ENCODE measurements around the gene ETFBKMT.
"Not testable (repeated sequence)": the region's sequence is repeated elsewhere in the genome, so short reads cannot be mapped to it uniquely, and the experiment has no call there.

The ETFBKMT gene

DNA sequence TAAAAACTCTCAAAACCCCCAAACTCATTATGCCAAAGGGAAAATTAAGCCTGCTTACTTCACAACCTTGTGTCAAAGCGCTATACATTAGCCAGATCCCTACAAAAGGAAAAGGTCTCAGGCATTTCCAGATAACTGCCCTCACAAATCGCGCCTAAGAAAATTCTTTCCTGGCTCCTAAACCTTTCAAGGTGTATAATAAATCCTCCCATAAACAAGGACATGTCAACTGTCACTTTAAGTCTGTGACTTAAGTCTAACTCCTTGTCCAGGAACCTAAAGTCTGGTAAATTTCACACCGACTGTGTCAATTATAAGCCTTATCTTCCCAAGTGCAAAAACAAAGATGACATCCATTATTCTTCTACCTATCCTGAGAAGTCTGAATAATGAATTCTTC is 4.3 kb upstream of the ETFBKMT start:
- no peak for FAIRE-seq

DNA sequence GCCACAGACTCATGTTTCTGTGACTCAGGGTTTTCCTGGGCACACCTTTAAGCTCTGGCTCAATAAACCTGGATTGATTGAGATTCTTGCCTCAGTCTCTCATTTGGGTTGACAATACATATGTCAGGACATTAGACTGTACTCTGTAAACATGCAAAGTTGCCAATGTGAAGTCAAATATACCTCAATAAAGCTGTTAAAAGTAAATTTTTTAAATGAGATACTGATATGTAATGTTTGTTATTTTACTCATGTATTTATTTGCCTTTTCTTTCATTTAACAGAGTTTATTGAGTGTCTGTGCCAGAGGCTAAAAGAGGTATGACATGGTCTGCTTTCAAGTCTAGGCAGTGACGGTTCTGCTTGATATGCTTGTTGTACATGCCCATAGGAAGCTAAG is 3.7 kb upstream of the ETFBKMT start:
- DNase-seq (ENCODE audit: insufficient read length, low spot score) = no peak
- no peak for FAIRE-seq

More for the DNA sequence above, 4.3 kb upstream of the ETFBKMT start:
- DNase-seq (ENCODE audit: insufficient read length, low spot score) = no peak

DNA sequence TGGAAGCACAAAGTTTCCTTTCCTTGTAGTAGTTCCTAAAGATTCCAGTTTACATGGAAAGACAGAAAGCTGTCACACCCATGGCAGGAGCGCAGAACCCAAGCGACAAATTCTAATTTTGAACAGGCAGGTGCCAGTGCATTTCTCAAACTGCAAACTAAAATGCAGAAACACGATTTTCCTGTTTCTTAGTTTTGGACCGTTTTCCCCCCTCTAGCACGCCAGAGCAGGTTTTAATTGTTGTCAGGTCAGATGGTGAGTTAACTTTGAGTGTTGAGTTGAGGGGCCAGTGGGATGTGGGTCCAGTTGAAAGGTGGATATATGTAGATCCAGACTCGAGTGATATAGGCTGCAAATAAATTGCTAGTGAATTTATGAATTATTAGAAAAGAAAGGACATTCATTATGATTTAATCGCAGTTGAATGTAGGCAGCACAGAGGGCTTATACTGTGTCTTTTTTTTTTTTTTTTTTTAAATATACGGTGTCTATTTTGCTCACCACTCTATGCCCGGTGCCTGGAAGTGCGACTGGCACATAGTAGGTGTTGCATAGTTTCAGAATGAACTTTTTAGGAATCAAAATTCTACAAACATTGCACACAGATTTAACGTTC is 909 bp upstream of the ETFBKMT start:
- no peak for DNase-seq (ENCODE audit: insufficient read length, low spot score)
- FAIRE-seq = no peak

DNA sequence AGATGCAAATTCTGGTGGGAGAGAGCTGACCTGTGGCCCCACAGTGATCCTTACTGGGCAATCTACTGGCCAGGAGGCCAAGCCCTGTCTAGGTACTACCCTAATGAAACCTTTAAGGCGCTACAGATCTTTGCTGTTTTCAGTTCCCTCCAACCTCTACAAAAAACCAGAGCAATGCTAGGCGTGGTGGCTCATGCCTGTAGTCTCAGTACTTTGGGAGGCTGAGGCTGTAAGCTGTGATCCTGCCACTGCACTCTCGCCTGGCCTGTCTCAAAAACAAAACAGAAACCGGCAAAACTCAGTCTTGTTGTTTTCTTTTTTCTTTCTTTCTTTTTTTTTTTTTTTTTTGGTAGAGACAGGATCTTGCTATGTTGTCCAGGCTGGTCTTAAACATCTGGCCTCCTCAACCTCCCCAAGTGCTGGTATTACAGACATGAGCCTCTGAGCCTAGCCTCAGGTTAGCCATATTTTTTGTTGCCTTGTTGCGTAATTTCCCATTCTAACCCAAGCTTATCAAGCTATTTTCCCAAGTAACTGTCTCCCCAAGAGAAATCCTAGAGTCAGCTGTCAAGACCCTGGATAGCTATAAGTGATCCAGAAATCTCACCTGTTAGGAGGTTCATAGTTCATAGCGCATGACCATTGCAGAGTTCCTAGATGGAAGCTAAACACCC is 2.8 kb downstream of the ETFBKMT start:
- DNase-seq (ENCODE audit: insufficient read length, low spot score) (no peak), FAIRE-seq (no peak)

DNA sequence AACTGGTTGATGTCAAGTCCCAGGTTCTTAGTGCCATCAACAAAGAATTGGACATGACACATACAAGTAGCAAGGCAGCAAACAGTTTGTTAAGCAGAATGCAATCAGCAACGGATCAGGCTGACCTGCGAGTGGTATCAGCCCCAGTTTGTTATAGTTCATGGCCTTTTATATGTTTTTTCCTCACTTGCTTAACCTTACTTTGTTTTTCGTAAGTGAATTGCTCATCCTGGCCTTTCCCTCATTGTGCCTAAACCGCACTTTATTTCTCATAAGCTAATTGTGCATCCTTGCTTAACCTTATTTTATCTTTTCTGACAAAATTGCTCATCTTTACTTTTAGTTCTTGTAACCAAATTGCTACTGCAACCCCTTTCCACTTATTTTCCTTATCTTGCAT is 4.1 kb downstream of the ETFBKMT start:
- FAIRE-seq = no peak
- DNase-seq (ENCODE audit: insufficient read length, low spot score) = no peak

DNA sequence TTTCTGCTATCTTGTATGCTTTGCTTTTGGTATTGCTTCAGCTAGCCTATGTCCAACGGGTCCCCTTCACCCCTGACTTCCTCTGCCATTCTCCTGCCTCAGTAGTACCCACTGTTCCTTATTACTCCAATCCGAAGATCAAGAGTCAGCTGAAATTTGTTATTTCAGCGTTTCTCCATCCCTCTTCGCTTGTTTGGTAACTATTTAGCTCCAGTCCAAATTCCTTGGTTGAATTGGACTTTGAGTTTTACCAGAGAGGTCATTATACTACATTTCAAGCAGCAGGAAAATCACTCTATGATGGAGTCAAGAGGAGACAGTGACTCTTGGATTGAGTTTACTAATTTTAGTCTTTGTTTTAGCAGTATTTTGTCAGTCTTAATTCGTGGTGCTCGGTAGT is 4.5 kb downstream of the ETFBKMT start:
- no peak for FAIRE-seq

DNA sequence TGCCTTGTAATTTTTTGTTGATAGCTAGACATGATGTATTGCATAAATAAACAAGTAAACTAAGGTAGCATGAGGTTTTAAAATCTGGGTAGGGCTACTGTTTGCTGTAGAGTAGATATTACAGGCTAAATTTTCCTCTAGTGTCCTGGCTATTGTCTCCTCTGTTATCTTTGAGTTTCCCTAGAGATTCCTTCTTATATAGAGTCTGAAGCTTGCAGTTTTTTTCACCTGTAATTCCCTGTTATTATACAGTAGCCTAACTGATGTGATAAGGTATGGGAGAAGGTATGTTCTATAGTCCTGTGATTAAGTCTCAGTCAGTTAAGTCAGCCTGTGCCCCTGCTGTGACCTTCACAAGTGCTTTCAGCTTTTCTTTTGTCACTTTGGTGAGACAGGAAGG is 9.5 kb downstream of the ETFBKMT start:
- no peak for DNase-seq (ENCODE audit: insufficient read length, low spot score)
- FAIRE-seq = no peak

More for the DNA sequence above, 4.5 kb downstream of the ETFBKMT start:
- no peak for DNase-seq (ENCODE audit: insufficient read length, low spot score)

DNA sequence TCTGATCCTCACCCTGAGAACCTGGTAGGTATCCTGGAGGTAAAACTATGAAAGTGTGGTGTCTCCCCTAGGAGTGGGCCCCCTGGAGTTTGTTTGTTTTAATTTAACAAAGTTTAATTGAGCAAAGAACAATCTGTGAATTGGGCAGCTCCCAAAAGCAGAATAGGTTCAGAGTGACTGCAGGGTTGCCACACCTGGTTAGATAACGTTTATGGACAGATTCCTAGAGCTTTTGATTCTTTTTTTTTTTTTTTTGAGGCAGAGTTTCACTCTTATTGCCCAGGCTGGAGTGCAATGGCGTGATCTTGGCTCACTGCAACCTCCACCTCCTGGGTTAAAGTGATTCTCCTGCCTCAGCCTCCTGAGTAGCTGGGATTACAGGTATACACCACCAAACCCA is 10.1 kb downstream of the ETFBKMT start:
- DNase-seq (ENCODE audit: insufficient read length, low spot score) = not testable (repeated sequence)

DNA sequence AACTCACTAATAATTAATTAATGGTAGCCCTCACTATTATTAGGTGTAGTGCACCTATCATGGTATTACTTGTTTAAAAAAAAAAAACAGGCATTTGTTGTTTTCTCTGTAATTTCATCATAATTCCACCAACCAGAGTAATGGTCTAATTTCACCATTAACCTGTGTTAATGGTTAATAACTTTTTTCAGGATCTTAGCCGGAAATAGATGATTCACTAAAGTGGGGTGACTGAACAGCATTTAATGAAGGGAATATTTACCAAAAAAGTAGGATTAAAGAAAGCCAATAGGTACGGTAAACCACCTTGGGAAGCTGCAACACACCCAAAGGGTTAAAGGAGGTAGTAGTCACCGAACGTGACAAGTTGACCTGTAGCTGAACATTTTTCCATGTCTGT is 13.0 kb downstream of the ETFBKMT start:
- no peak for FAIRE-seq
- DNase-seq (ENCODE audit: insufficient read length, low spot score) = no peak

More for the DNA sequence above, 10.1 kb downstream of the ETFBKMT start:
- not testable (repeated sequence) for FAIRE-seq

DNA sequence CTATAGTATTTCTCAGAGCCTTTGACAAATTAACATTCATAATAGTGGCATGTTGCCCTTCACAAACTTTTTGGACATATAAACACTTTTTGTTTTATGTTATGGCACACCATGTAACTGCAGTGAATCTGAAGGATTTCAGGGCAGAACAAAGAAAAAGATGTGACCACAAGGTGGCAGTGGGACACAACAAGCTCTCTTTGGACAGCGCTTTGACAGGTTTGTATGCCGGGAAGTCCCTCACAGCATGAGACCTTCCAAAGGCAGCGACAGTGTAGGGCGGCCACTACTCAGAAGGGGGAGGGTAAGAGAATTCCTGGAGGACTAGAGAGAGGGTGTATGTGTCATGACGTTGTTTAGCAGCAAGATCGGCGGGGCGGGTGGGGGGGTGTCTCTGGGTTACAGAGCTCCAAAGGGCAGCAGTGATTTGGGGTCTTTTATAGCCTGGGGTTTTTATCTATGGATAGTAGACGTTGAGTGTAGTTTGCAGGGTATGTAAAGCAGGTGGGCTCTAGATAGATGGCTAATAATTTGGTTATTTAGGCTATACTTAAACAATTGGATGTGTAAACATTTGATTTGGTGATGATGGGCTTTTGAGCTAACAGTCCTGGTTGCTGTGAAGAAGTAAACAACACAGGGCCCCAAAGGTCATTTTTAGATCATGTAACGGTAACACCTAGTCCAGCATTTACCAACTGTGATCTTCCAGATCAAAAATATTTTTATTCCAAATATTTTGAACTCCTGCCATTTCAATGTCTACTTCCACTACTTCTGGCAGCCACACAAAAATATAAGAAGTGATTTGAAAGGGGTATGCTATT is 22.9 kb downstream of the ETFBKMT start:
- DNase-seq (ENCODE audit: insufficient read length, low spot score) (peak; percentile 76), FAIRE-seq (peak; percentile 77)

DNA sequence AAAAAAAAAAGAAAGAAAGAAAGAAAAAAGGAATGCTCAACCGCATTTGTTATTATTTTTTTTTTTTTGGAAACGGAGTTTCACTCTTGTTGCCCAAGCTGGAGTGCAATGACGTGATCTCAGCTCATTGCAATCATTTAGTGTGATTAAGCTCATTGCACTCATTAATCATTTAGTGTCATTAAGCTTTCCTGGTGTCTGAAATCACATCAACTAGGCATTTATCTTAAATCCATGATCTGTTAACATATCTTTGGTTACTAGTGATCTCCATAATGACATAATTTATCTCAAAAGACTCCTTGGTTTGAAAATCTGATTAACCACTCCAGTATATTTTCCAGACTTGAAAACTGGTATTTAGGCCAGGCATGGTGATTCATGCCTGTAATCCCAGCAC is 26.3 kb downstream of the ETFBKMT start:
- no peak for DNase-seq (ENCODE audit: insufficient read length, low spot score)
- FAIRE-seq = no peak

DNA sequence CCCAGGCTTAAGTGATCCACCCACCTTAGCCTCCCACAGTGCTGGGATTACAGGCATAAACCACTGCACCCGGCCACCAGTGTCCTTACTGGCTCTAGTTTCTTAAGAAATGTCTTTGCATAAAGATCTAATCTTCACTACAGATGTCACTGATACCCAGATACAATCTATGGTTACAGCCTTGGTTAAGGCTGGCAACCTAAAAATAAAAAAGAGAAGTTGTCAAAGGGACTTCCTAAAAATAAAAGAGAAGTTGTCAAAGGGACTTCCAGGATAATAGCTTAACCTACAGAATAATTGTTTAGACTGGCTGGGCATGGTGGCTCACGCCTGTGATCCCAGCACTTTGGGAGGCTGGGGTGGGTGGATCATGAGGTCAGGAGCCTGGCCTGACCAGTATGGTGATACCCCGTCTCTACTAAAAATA is 27.6 kb downstream of the ETFBKMT start:
- FAIRE-seq = no peak
- no peak for DNase-seq (ENCODE audit: insufficient read length, low spot score)

DNA sequence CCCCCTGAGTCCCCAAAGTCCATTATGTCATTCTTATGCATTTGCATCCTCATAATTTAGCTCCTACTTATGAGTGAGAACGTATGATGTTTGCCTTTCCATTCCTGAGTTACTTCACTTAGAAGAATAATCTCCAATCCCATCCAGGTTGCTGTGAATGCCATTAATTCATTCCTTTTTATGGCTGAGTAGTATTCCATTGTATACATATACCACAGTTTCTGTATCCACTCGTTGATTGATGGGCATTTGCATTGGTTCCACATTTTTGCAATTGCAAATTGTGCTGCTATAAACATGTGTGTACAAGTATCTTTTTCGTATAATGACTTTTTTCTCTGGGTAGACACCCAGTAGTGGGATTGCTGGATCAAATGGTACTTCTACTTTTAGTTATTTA is 30.4 kb downstream of the ETFBKMT start:
- not testable (repeated sequence) for FAIRE-seq

DNA sequence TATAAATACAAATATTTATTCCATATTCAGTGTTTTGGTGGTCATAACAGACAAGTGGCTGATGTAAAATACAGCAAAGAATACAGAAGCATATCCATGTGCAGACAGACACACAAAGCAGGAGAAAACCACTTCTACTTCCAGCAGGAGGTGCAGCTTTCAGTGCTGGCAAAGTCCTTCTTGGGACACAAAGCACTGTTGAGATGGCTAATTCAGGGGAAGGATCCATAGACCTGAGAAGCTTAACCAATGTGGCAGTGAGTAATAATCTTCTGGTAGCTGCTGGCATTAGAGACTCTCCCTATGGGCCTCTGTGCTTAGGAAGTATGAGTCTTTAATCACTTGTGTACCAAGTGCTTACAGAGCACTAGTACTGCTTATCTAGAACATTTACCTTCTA is 42.6 kb downstream of the ETFBKMT start:
- no peak for FAIRE-seq
- peak; percentile 10 for DNase-seq (ENCODE audit: insufficient read length, low spot score)

More for the DNA sequence above, 30.4 kb downstream of the ETFBKMT start:
- not testable (repeated sequence) for DNase-seq (ENCODE audit: insufficient read length, low spot score)

DNA sequence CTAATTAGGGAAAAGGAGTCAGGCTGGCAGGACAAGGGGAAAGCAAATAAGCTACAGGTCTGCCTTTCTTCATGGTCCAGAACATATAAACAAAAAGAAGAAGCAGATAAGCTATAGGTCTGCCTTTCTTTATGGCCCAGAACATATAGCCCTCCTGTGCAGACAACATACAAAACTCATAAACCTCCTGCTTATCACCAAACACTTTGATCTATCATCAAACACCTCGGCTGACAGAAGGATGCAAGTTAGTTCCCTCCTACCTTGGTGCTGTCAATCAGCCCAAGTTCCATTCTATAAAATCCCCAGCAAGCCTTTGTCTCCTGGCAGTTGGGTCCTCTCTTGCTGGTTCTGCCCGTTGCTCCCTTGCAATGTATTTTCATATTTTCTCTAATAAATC is 46.1 kb downstream of the ETFBKMT start:
- no peak for DNase-seq (ENCODE audit: insufficient read length, low spot score)
- FAIRE-seq = no peak

DNA sequence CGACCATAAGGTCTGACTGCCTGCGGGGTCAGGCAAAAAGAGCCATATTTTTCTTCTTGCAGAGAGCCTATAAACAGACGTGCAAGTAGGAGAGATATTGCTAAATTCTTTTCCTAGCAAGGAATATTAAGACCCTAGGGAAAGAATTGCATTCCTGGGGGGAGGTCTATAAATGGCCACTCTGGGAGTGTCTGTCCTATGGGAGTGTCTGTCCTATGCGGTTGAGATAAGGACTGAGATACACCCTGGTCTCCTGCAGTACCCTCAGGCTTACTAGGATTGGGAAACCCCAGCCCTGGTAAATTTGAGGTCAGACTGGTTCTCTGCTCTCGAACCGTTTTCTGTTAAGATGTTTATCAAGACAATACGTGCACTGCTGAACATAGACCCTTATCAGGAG is 48.6 kb downstream of the ETFBKMT start:
- FAIRE-seq; DNase-seq (ENCODE audit: insufficient read length, low spot score): not testable (repeated sequence)

DNA sequence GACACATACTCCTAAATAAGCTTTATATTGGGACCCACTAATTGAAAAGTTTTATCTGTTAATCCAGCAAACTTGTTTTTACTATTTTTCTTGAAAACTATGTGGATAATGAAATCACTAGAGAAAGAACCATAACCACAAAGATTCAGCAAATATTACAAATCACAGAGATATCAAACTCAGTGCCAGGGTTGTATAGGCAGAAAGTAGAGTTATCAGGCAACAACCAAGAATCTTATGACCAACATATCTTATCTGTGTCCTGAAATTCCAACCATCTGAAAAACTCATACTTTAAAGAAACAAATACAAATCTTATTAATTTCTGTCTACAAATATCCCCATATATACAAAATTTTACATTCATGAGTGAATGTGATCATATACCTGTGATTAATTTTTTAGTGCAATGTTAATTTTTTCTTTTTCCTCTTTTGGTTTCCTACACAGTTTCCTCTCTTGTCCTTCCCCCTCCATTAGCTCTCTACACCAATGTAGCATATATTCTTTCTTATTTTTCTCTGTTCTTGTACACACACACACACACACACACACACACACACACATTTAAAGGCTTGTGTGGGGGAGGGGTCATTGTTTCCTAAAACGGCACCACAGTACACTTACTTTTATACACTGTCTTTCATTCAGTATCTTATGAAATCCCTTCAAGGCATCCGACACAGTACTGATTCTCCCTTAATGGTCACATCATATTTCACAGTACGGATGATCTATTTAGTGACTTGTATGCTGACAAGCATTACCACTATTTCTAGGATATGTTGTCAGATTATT is 50.7 kb downstream of the ETFBKMT start:
- FAIRE-seq = no peak

DNA sequence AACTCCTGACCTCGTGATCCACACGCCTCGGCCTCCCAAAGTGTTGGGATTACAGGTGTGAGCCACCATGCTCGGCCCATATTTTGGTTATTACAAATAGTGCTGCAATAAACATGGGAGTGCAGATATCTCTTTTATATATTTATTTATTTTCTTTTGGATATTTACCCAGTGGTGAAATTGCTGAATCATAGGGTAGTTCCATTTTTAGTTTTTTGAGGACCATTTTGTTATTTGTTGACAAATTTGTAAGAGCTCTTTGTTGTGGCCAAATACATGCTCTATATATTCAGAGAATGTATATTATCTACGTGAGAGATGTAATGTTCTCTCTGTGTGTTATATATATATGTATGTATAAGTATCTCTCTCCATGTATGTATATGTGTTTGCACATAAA is 53.4 kb downstream of the ETFBKMT start:
- no peak for FAIRE-seq
- DNase-seq (ENCODE audit: insufficient read length, low spot score) = no peak

More for the DNA sequence above, 50.7 kb downstream of the ETFBKMT start:
- no peak for DNase-seq (ENCODE audit: insufficient read length, low spot score)

DNA sequence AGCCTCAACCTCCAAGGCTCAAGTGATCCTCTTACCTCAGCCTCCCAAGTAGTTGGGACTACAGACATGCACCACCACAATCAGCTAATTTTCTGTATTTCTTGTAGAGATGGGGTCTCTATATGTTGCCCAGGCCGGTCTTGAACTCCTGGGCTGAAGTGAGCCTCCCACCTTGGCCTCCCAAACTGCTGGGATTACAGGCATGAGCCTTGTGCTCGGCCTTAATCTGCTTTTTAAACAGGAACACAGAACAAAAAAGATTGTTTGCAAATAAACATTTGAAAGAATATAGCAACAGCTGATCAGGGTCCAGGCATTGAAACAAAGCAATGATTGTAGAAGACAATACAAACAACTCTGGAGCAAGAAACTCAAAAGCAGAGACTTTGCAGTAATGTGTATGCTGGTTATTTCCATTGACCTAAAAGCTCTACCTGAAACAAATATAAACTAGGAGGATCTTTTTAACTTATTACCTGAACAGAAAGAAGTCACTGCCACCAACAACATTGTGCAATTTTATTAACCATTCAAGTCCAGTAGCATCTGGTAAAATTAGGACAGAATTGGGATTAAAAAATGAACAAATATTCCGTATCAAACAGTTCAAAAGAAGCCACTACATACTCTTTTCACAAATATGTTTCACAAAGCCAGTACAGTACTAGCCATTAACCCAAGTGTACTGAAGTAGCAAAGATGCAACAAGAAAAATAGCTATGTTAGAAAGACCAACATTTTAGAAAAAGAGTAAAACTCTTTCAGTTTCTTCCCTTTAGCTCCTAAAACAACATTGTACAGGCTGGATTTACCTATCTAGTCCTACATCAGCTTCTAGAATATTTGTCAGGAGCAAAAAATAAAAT is 55.2 kb downstream of the ETFBKMT start:
- DNase-seq (ENCODE audit: insufficient read length, low spot score) (no peak), FAIRE-seq (no peak)

All from HTR-8/SVneo (cell line).